Ishikawa (cell line): ENCODE measurements around the gene ZNF26.

Experiments
- CEBPB ChIP-seq: IDR thresholded peaks from 2 replicates; pipeline ENCODE4 v1.6.1; 2012
- EGR1 ChIP-seq: IDR thresholded peaks from 2 replicates; pipeline ENCODE4 v1.6.1; 2012
- EP300 ChIP-seq: IDR thresholded peaks from 2 replicates; pipeline ENCODE4 v1.6.1; 2012; ENCODE audit warnings: borderline replicate concordance
- FOXM1 ChIP-seq: IDR thresholded peaks from 2 replicates; pipeline ENCODE4 v1.6.1; 2012; ENCODE audit warnings: low read depth, borderline replicate concordance
- NFIC ChIP-seq: IDR thresholded peaks from 2 replicates; pipeline ENCODE4 v1.6.1; 2012
- RAD21 ChIP-seq: IDR thresholded peaks from 2 replicates; pipeline ENCODE4 v1.6.1; 2012; ENCODE audit warnings: low read depth
- TAF1 ChIP-seq: IDR thresholded peaks from 2 replicates; pipeline ENCODE4 v1.6.1; 2012; ENCODE audit warnings: low read depth, mild to moderate bottlenecking
- TCF12 ChIP-seq: IDR thresholded peaks from 2 replicates; pipeline ENCODE4 v1.6.1; 2012; ENCODE audit warnings: low read depth
- TEAD4 ChIP-seq: IDR thresholded peaks from 2 replicates; pipeline ENCODE4 v1.6.1; 2012
- YY1 ChIP-seq: IDR thresholded peaks from 2 replicates; pipeline ENCODE4 v1.6.1; 2012; ENCODE audit warnings: low read depth
- ZBTB7A ChIP-seq: IDR thresholded peaks from 2 replicates; pipeline ENCODE4 v1.6.1; 2012; ENCODE audit warnings: low read depth
- TF ChIP-seq, protein P1 (sequence below): IDR thresholded peaks from 2 replicates; pipeline ENCODE4 v1.6.1; 2012
- TF ChIP-seq, protein P2 (sequence below): IDR thresholded peaks from 2 replicates; pipeline ENCODE4 v1.6.1; 2012
- TF ChIP-seq, protein P3 (sequence below): IDR thresholded peaks from 2 replicates; pipeline ENCODE4 v1.6.1; 2012; ENCODE audit warnings: low read depth, mild to moderate bottlenecking

The ZNF26 gene

DNA sequence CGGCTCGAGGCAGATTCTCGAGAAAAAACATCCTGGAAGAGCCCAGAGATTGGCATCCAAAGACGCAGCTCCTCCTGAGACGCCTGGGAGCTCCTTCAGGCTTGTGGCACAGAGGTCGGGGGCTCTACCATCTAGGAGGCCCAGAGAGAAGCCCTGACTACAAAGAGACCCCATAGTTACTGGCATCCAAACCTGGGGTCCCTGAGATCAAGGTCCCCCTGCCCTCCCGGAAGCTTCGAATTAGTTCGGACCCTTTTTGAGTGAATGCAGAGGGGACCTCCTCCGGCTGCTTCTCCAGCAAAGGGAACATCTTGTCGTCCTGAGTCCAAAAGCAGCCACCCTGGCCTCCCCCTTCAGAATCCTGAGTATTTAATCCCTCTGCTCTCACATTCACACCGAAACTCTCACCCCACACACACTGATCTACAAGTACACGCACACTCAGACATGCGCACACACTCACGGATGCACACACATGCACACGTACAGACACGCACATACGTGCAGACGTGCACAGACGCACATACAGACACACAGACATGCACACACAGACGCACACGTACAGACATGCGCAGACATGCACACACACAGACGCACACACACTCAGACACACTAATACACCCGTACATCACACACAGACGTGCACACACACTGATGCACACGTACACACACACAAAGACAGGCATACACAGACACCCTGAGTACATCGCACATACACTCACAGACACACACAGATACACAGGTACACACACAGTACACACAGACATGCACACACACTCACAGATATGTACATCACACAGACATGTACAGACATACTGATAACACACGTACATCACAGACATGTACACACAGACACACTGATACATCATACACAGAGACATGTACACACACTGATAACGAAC, 36.0 kb upstream of the ZNF26 start:
- no peak for TF ChIP-seq TAF1
- TF ChIP-seq FOXM1 = no peak
- no peak for TF ChIP-seq NFIC
- TF ChIP-seq CEBPB = no peak
- no peak for TF ChIP-seq EGR1

DNA sequence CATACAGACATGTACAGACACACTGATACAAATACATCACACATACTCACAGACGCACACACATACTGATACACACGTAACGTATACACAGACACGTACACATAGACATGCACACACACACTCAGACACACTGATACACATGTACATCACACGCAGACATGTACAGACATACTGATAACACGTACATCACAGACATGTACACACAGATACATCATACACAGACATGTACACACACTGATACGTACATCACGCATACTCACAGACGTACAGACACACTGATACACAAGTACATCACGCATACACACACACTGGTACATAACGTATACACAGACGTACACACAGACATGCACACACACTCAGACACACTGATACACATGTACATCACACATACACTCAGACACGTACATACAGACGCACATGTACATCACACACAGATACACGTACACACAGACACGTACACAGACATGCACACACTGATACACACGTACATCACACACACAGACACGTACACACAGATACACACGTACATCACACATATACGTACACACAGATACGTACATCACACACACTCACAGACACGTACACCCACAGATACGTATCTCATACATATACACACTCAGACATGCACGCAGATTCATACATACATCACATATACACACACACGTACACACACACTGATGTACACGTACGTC, 35.2 kb upstream of the ZNF26 start:
- TF ChIP-seq NFIC (no peak), CEBPB (no peak), RAD21 (no peak), YY1 (no peak), EGR1 (no peak), EP300 (no peak), ZBTB7A (no peak), TAF1 (no peak), TEAD4 (no peak)
- TF ChIP-seq, protein P1, sequence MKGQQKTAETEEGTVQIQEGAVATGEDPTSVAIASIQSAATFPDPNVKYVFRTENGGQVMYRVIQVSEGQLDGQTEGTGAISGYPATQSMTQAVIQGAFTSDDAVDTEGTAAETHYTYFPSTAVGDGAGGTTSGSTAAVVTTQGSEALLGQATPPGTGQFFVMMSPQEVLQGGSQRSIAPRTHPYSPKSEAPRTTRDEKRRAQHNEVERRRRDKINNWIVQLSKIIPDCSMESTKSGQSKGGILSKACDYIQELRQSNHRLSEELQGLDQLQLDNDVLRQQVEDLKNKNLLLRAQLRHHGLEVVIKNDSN = no peak
- TF ChIP-seq, protein P2, sequence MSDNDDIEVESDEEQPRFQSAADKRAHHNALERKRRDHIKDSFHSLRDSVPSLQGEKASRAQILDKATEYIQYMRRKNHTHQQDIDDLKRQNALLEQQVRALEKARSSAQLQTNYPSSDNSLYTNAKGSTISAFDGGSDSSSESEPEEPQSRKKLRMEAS = no peak
- TF ChIP-seq, protein P3, sequence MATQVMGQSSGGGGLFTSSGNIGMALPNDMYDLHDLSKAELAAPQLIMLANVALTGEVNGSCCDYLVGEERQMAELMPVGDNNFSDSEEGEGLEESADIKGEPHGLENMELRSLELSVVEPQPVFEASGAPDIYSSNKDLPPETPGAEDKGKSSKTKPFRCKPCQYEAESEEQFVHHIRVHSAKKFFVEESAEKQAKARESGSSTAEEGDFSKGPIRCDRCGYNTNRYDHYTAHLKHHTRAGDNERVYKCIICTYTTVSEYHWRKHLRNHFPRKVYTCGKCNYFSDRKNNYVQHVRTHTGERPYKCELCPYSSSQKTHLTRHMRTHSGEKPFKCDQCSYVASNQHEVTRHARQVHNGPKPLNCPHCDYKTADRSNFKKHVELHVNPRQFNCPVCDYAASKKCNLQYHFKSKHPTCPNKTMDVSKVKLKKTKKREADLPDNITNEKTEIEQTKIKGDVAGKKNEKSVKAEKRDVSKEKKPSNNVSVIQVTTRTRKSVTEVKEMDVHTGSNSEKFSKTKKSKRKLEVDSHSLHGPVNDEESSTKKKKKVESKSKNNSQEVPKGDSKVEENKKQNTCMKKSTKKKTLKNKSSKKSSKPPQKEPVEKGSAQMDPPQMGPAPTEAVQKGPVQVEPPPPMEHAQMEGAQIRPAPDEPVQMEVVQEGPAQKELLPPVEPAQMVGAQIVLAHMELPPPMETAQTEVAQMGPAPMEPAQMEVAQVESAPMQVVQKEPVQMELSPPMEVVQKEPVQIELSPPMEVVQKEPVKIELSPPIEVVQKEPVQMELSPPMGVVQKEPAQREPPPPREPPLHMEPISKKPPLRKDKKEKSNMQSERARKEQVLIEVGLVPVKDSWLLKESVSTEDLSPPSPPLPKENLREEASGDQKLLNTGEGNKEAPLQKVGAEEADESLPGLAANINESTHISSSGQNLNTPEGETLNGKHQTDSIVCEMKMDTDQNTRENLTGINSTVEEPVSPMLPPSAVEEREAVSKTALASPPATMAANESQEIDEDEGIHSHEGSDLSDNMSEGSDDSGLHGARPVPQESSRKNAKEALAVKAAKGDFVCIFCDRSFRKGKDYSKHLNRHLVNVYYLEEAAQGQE = no peak

DNA sequence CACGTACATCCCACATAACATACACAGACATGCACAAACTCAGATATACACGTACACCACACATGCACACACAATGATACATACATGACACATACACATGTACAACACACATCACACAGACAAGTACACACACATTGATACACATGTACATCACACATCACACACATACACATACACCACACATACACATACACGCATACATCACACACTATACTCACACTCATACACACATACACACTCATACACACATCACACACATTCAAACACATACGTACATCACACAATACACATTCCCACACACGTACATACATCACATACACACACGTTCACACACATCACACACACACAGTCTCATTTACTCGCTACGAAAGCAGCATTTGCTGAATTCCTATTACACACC, 34.5 kb upstream of the ZNF26 start:
- TF ChIP-seq, protein P3 = no peak
- TF ChIP-seq TEAD4 = no peak

DNA sequence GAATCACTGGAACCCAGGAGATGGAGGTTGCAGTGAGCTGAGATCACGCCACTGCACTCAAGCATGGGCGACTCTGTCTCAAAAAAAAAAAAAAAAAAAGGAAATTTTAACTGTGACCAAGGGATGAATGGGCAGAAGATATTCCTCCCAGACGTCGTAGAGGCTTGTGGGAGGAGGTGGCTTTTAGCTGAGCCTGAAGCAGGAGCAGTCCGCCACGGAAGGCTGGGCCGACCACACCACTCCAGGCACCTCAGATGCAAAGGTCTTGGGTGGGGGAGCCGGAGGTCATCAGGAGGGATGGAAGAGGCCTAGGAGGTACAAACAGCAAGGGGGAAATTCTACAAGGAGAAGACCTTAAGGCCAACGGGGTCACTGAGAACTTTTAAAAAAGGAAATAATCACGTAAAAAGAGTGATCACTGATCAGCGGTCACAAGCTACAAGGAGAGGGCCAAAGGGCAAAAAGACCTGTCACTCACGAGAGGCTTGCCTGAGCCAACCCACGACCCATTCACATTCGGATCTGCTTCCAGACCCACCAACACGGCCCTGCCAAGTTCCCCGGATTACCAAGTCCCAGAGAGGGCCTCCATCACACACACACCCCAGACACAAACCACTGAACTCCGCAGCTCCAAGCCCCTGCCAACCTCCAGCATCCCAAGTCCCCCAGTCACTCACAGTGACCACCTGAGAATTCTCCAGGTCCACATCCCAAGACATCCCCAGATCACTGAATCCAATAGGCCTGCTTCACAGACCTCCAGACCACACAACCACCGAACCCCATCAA, 33.6 kb upstream of the ZNF26 start:
- TF ChIP-seq EGR1 = no peak
- TF ChIP-seq, protein P3 = no peak
- TF ChIP-seq FOXM1 = no peak
- no peak for TF ChIP-seq EP300
- TF ChIP-seq TCF12 = no peak
- TF ChIP-seq NFIC = no peak
- TF ChIP-seq, protein P1 = no peak
- TF ChIP-seq, protein P2 = no peak
- TF ChIP-seq RAD21 = no peak
- TF ChIP-seq CEBPB = no peak
- TF ChIP-seq TAF1 = no peak
- no peak for TF ChIP-seq TEAD4
